ENCODE measurements around the gene ZNF496. TPM values are rescaled to one million over a fixed set of nuclear protein-coding genes. Genes with fewer than 3 reads are reported as not detected.

ZNF496 gene
- total RNA-seq, 1 donor from 2014 or later, result 30.3 TPM

DNA sequence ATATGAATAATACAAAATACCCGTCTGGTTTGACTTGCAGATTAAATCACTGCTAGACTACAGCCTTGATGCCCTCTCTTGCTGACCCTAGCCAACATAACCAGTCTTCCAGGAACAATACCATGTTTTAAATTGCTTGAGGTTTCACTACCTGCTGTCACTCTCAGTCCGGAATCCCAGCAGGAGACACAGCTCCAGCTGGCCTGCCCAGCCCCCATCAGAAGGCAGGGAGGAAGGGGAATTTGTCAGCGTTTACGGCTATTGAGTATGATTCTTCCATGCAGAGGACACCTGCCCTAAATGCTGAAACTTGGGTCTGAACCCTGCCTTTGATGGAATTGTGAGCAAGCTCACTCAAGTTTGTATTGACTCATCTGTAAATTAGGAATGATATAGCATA lies 33.0 kb downstream of the ZNF496 start:
- H3K36me3 ChIP-seq (ENCODE audit: insufficient read depth, low read length), result peaks cover 20% of the 10 kb centered on the region
- no peak for DNase-seq (ENCODE audit: low read depth)
- no peak overlapping the region for H3K4me3 Mint-ChIP-seq (ENCODE audit: unreplicated experiment)
- no peaks in the 10 kb centered on the region for H3K27me3 ChIP-seq (ENCODE audit: insufficient read depth, low read length)
- no peaks in the 10 kb centered on the region for H3K79me2 ChIP-seq (ENCODE audit: insufficient read depth, low read length)
- peaks cover 19% of the 10 kb centered on the region for H3K4me1 ChIP-seq (ENCODE audit: insufficient read depth, low read length)
- no peaks in the 10 kb centered on the region for H3K9me3 Mint-ChIP-seq (ENCODE audit: unreplicated experiment)
- peaks cover 37% of the 10 kb centered on the region for H3K4me1 Mint-ChIP-seq (ENCODE audit: low read depth, unreplicated experiment)
- peaks cover 8% of the 10 kb centered on the region for H3K9me3 ChIP-seq (ENCODE audit: insufficient read depth, low read depth, low read length)
- H3K4me2 ChIP-seq (ENCODE audit: low read length), result no peak overlapping the region
- H3K36me3 Mint-ChIP-seq (ENCODE audit: low read depth, unreplicated experiment), result peaks cover 30% of the 10 kb centered on the region
- no peak overlapping the region for H3K27ac ChIP-seq (ENCODE audit: low read depth, low read length)
- TF ChIP-seq, protein P1, sequence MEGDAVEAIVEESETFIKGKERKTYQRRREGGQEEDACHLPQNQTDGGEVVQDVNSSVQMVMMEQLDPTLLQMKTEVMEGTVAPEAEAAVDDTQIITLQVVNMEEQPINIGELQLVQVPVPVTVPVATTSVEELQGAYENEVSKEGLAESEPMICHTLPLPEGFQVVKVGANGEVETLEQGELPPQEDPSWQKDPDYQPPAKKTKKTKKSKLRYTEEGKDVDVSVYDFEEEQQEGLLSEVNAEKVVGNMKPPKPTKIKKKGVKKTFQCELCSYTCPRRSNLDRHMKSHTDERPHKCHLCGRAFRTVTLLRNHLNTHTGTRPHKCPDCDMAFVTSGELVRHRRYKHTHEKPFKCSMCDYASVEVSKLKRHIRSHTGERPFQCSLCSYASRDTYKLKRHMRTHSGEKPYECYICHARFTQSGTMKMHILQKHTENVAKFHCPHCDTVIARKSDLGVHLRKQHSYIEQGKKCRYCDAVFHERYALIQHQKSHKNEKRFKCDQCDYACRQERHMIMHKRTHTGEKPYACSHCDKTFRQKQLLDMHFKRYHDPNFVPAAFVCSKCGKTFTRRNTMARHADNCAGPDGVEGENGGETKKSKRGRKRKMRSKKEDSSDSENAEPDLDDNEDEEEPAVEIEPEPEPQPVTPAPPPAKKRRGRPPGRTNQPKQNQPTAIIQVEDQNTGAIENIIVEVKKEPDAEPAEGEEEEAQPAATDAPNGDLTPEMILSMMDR (IDR thresholded peaks at IDR 0.05; ENCODE audit: insufficient read depth, low read depth, low read length), result no peak
- TF ChIP-seq EZH2 (IDR thresholded peaks at IDR 0.05; ENCODE audit: insufficient read depth, low read length), result no peak
- H3K9ac ChIP-seq (ENCODE audit: low read length), result no peak overlapping the region
- H3K4me3 ChIP-seq (ENCODE audit: insufficient read depth, low read depth, low read length), result no peak overlapping the region
- no peak overlapping the region for H2AFZ ChIP-seq (ENCODE audit: low read depth, low read length)
- FAIRE-seq, result no peak
- no peak overlapping the region for H3K27ac Mint-ChIP-seq (ENCODE audit: unreplicated experiment)
- H4K20me1 ChIP-seq (ENCODE audit: insufficient read depth, low read length), result no peaks in the 10 kb centered on the region
- H3K27me3 Mint-ChIP-seq (ENCODE audit: low read depth, unreplicated experiment), result no peaks in the 10 kb centered on the region

DNA sequence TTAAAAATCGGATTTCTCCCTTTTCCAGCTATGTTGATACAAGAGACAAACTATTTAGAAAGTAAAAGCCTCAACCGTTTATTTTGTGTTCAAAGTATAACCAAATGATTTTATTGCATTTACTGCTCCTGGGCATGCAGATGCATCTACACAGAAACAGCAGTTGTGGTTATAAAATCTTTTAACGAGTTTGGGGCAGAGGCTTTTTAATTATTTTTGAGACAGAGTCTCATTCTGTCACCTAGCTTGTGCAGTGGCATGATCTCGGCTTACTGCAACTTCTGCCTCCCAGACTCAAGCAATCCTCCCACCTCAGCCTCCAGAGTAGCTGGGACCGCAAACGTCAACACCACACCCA lies 33.6 kb downstream of the ZNF496 start:
- H3K27ac Mint-ChIP-seq (ENCODE audit: unreplicated experiment), result no peak overlapping the region
- TF ChIP-seq, protein P1 (IDR thresholded peaks at IDR 0.05; ENCODE audit: insufficient read depth, low read depth, low read length), result no peak
- no peak for TF ChIP-seq EZH2 (IDR thresholded peaks at IDR 0.05; ENCODE audit: insufficient read depth, low read length)

DNA sequence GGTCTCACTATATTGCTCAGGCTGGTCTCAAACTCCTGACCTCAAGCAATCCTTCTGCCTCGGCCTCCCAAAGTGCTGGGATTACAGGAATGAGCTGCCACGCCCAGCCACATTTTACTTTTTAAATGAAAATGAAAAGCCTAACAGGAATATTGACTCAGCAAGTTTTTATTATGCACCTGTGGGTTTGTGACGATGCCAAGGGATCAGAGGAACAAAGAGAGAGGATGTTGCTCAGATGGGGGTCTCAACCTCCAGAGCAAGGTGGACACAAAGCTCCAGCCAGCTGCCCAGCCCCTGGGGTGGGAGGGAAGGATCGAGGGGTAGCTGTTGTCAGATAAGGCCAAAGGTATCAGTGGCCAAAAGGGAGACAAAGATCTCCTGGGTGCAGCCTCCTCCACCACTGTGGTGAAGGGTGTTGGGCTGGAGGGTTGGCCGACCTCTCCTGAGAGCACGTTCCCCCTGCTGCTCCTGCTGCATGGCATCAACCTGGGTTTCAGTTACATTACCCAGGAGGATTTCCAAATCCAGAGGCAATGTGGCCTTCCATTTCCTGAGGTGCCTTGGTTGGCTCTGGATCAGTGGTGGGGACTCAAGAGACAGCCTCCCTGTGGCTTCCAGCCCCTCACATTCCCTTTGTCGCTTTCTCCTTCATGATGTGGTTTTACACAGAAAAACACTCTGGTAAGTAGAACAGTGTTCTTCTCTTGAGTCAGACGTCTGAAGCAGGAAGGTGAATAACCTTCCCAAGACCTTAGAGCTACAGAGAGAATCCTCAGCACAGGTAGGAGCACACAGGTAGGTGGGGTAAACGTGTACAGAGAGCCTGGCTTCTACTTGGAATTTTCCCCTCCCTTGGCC lies 34.2 kb downstream of the ZNF496 start:
- H3K27me3 Mint-ChIP-seq (ENCODE audit: low read depth, unreplicated experiment), result no peaks in the 10 kb centered on the region
- no peak overlapping the region for H3K27ac ChIP-seq (ENCODE audit: low read depth, low read length)
- H3K27ac Mint-ChIP-seq (ENCODE audit: unreplicated experiment), result no peak overlapping the region
- H3K27me3 ChIP-seq (ENCODE audit: insufficient read depth, low read length), result no peaks in the 10 kb centered on the region
- peaks cover 21% of the 10 kb centered on the region for H3K4me1 ChIP-seq (ENCODE audit: insufficient read depth, low read length)
- peaks cover 8% of the 10 kb centered on the region for H3K36me3 ChIP-seq (ENCODE audit: insufficient read depth, low read length)
- no peak overlapping the region for H3K4me2 ChIP-seq (ENCODE audit: low read length)
- H3K79me2 ChIP-seq (ENCODE audit: insufficient read depth, low read length), result no peaks in the 10 kb centered on the region
- peaks cover 46% of the 10 kb centered on the region for H3K4me1 Mint-ChIP-seq (ENCODE audit: low read depth, unreplicated experiment)
- no peak for DNase-seq (ENCODE audit: low read depth)
- no peak overlapping the region for H3K4me3 ChIP-seq (ENCODE audit: insufficient read depth, low read depth, low read length)
- H3K9me3 Mint-ChIP-seq (ENCODE audit: unreplicated experiment), result no peaks in the 10 kb centered on the region
- H3K9me3 ChIP-seq (ENCODE audit: insufficient read depth, low read depth, low read length), result peaks cover 8% of the 10 kb centered on the region
- H4K20me1 ChIP-seq (ENCODE audit: insufficient read depth, low read length), result no peaks in the 10 kb centered on the region
- no peak overlapping the region for H2AFZ ChIP-seq (ENCODE audit: low read depth, low read length)
- H3K4me3 Mint-ChIP-seq (ENCODE audit: unreplicated experiment), result no peak overlapping the region
- no peak overlapping the region for H3K9ac ChIP-seq (ENCODE audit: low read length)
- no peak for FAIRE-seq
- TF ChIP-seq EZH2 (IDR thresholded peaks at IDR 0.05; ENCODE audit: insufficient read depth, low read length), result no peak
- TF ChIP-seq, protein P1 (IDR thresholded peaks at IDR 0.05; ENCODE audit: insufficient read depth, low read depth, low read length), result no peak
- peaks cover 19% of the 10 kb centered on the region for H3K36me3 Mint-ChIP-seq (ENCODE audit: low read depth, unreplicated experiment)

More for the DNA sequence above, 33.6 kb downstream of the ZNF496 start:
- Histone ChIP-seq H3K4me1 (ENCODE audit: insufficient read depth, low read length) (peaks cover 21% of the 10 kb centered on the region), H3K27me3 (ENCODE audit: insufficient read depth, low read length) (no peaks in the 10 kb centered on the region), H3K4me2 (ENCODE audit: low read length) (no peak overlapping the region), H3K4me3 (ENCODE audit: insufficient read depth, low read depth, low read length) (no peak overlapping the region), H3K79me2 (ENCODE audit: insufficient read depth, low read length) (no peaks in the 10 kb centered on the region), H2AFZ (ENCODE audit: low read depth, low read length) (no peak overlapping the region), H3K9me3 (ENCODE audit: insufficient read depth, low read depth, low read length) (peaks cover 8% of the 10 kb centered on the region), H3K9ac (ENCODE audit: low read length) (no peak overlapping the region), H3K36me3 (ENCODE audit: insufficient read depth, low read length) (peaks cover 14% of the 10 kb centered on the region), H3K27ac (ENCODE audit: low read depth, low read length) (no peak overlapping the region), H4K20me1 (ENCODE audit: insufficient read depth, low read length) (no peaks in the 10 kb centered on the region)
- DNase-seq (ENCODE audit: low read depth), result no peak
- Mint-ChIP-seq H3K4me1 (ENCODE audit: low read depth, unreplicated experiment) (peaks cover 41% of the 10 kb centered on the region), H3K4me3 (ENCODE audit: unreplicated experiment) (no peak overlapping the region), H3K36me3 (ENCODE audit: low read depth, unreplicated experiment) (peaks cover 24% of the 10 kb centered on the region), H3K9me3 (ENCODE audit: unreplicated experiment) (no peaks in the 10 kb centered on the region), H3K27me3 (ENCODE audit: low read depth, unreplicated experiment) (no peaks in the 10 kb centered on the region)
- no peak for FAIRE-seq
